Progenitor cell of endocrine pancreas (in vitro differentiated cells): ENCODE results near the gene SMPDL3A. TPM values are rescaled to one million over a fixed set of nuclear protein-coding genes. Genes with fewer than 3 reads are reported as not detected.

Experiments
- DNase-seq: peaks from one replicate; pipeline ENCODE4 v3.0.0; 2021; ENCODE audit warnings: low spot score; ENCODE audit not compliant: unreplicated experiment
- H3K27ac Mint-ChIP-seq: 2 replicates; pipeline ENCODE4 v1.8.0; 2021; ENCODE audit warnings: mild to moderate bottlenecking, moderate library complexity, mixed read lengths
- H3K27me3 Mint-ChIP-seq: 2 replicates; pipeline ENCODE4 v1.8.0; 2021; ENCODE audit warnings: mixed read lengths
- H3K36me3 Mint-ChIP-seq: 2 replicates; pipeline ENCODE4 v1.8.0; 2022; ENCODE audit warnings: mixed read lengths; ENCODE audit not compliant: insufficient read depth
- H3K4me1 Mint-ChIP-seq: 2 replicates; pipeline ENCODE4 v1.8.0; 2021; ENCODE audit warnings: low read depth, mixed read lengths
- H3K4me3 Mint-ChIP-seq: 2 replicates; pipeline ENCODE4 v1.8.0; 2021; ENCODE audit warnings: low read depth, mild to moderate bottlenecking, moderate library complexity, mixed read lengths
- H3K9me3 Mint-ChIP-seq: 2 replicates; pipeline ENCODE4 v1.8.0; 2021; ENCODE audit warnings: low read depth, mixed read lengths
- total RNA-seq: library from RNA; stranded (reverse); gene quantifications from 2 replicates; pipeline ENCODE4 v1.2.1, GENCODE V29; 2021
- TF ChIP-seq, protein P1 (sequence below): fragments of 200-600 bp; sonication (generic); IDR thresholded peaks from one replicate; pipeline ENCODE4 v1.5.0; 2021; ENCODE audit warnings: antibody characterized with exemption, mild to moderate bottlenecking; ENCODE audit not compliant: unreplicated experiment

SMPDL3A gene
- total RNA-seq, 1 donor from 2014 or later, result 8.6 TPM

DNA sequence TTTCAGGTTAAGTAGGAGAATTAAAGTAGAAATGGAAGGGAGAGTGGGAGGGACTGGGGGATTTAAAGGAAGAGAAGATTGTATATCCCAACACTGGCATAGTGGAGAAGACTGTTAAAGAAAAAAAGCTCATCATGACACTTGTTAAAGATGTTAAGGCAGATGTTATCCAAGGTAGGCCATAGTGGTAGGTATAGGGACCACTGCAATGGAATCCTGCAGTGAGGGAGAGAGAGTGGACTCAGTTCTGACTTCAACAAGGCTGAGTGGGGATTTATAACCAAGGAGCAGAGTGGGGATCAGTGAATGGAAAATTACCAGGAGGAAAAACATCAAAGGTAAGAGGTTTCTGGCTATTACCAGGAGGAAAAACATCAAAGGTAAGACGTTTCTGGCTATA, 21.1 kb downstream of the SMPDL3A start:
- no peaks in the 10 kb centered on the region for H3K4me1 Mint-ChIP-seq
- no peak for DNase-seq
- H3K27ac Mint-ChIP-seq, result no peak overlapping the region
- no peak overlapping the region for H3K4me3 Mint-ChIP-seq
- peaks cover 4% of the 10 kb centered on the region for H3K36me3 Mint-ChIP-seq
- TF ChIP-seq, protein P1, sequence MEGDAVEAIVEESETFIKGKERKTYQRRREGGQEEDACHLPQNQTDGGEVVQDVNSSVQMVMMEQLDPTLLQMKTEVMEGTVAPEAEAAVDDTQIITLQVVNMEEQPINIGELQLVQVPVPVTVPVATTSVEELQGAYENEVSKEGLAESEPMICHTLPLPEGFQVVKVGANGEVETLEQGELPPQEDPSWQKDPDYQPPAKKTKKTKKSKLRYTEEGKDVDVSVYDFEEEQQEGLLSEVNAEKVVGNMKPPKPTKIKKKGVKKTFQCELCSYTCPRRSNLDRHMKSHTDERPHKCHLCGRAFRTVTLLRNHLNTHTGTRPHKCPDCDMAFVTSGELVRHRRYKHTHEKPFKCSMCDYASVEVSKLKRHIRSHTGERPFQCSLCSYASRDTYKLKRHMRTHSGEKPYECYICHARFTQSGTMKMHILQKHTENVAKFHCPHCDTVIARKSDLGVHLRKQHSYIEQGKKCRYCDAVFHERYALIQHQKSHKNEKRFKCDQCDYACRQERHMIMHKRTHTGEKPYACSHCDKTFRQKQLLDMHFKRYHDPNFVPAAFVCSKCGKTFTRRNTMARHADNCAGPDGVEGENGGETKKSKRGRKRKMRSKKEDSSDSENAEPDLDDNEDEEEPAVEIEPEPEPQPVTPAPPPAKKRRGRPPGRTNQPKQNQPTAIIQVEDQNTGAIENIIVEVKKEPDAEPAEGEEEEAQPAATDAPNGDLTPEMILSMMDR, result no peak
- no peaks in the 10 kb centered on the region for H3K27me3 Mint-ChIP-seq
- no peaks in the 10 kb centered on the region for H3K9me3 Mint-ChIP-seq

DNA sequence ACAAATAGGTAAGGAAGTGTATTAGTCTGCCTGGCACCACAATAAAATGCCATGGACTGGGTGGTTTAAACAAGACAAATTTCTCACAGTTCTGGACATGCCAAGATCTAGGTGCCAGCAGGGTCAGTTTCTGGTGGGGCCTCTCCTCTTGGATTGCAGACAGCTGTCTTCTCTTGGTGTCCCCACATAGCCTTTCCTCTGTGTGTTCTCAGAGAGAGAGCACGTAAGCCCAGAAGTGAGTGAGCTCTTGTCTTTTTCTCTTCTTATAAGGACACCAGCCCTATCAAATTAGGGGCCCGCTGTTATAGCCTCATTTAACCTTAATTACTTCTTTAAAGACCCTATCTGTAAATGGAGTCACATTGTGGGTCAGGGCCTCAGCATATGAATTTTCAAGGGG, 28.3 kb downstream of the SMPDL3A start:
- Mint-ChIP-seq H3K4me1 (peaks cover 4% of the 10 kb centered on the region), H3K9me3 (no peaks in the 10 kb centered on the region), H3K27me3 (no peaks in the 10 kb centered on the region), H3K36me3 (no peaks in the 10 kb centered on the region), H3K27ac (no peak overlapping the region), H3K4me3 (no peak overlapping the region)
- TF ChIP-seq, protein P1, result no peak
- DNase-seq, result no peak

DNA sequence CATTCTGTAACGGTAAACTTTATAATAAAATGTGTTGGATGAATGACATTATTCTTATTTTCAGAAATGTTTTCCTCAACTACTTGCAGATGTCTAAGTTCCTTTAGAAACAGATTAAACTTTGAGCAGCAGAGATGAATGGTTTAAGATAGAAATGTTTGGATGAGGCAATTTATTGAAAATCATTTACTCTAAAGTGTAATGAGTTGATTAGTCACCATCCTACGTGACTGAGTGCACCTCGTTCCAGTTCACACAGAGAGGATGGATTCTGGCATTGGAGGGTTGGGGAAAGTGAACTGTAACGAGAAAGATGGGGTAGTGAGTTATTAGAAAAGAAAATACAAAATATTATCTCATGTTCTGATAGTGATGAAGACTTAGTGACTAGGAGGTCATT, 28.7 kb downstream of the SMPDL3A start:
- Mint-ChIP-seq H3K4me1 (peaks cover 4% of the 10 kb centered on the region), H3K9me3 (no peaks in the 10 kb centered on the region), H3K4me3 (no peak overlapping the region), H3K27ac (no peak overlapping the region), H3K36me3 (no peaks in the 10 kb centered on the region), H3K27me3 (no peaks in the 10 kb centered on the region)
- TF ChIP-seq, protein P1, result no peak
- no peak for DNase-seq

DNA sequence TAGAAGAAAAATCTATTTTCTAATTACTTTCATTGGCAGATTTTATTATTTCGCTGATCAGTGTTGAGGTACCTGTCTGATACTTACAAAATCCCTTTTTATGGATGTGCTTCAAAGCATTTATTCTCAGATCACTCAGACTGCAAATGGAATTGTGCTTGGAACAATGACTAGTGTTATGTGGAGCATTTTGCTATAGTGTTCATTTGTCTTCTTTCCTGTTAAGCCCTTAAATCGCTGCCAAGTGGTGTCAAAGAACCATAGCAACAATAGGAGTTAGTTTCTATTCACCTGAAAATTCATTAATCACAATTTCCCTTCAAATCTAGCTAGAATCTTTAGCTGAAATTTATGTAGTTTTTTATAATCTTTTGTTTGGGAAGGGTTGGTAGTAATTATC, 29.8 kb downstream of the SMPDL3A start:
- no peak overlapping the region for H3K4me3 Mint-ChIP-seq
- H3K9me3 Mint-ChIP-seq, result no peaks in the 10 kb centered on the region

DNA sequence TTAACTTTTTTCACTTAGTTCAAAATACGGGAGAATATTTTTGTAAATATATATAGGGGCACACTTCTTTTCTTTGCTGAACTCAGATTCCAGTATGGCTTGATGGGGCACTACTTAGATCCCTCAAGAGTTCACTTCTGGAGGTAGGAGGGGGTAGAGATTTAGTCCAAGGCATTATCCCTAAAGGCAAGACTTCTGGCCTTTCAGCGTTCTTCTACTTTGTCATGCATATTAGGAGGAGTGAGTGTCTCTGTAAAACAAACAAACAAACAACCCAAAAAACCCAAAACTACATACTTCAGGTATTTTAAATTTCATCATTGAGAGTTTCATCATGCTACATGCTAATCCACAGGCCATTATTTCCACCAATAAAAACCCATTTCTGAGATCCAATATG, 32.0 kb downstream of the SMPDL3A start:
- Mint-ChIP-seq H3K4me3 (no peak overlapping the region), H3K4me1 (peaks cover 4% of the 10 kb centered on the region), H3K27ac (no peak overlapping the region), H3K9me3 (no peaks in the 10 kb centered on the region), H3K36me3 (no peaks in the 10 kb centered on the region), H3K27me3 (no peaks in the 10 kb centered on the region)
- DNase-seq, result no peak
- TF ChIP-seq, protein P1, result no peak

More for the DNA sequence above, 29.8 kb downstream of the SMPDL3A start:
- Mint-ChIP-seq H3K4me1 (peaks cover 4% of the 10 kb centered on the region), H3K27ac (no peak overlapping the region), H3K27me3 (no peaks in the 10 kb centered on the region), H3K36me3 (no peaks in the 10 kb centered on the region)
- TF ChIP-seq, protein P1, result no peak
- no peak for DNase-seq
